Suppressor macrophage treated with lipopolysaccharide for 4 hours (primary cell): ENCODE measurements around the gene GUCY2C.
"Not testable (repeated sequence)": the region's sequence is repeated elsewhere in the genome, so short reads cannot be mapped to it uniquely, and the experiment has no call there.

Experiments used
- DNase-seq: peaks from one replicate; pipeline ENCODE4 v3.0.0-alpha.2; 2020

GUCY2C gene

GRCh38 chr12:14696265-14696741, at the start of gene GUCY2C:
Gene GUCY2C, minus strand, starts transcription at chr12:14696599. Its CDS starts 151 bp downstream, at chr12:14696448.
- DNase-seq = no peak

GRCh38 chr12:14743061-14743460, 46.7 kb upstream of the GUCY2C start:
- no peak for DNase-seq

DNA sequence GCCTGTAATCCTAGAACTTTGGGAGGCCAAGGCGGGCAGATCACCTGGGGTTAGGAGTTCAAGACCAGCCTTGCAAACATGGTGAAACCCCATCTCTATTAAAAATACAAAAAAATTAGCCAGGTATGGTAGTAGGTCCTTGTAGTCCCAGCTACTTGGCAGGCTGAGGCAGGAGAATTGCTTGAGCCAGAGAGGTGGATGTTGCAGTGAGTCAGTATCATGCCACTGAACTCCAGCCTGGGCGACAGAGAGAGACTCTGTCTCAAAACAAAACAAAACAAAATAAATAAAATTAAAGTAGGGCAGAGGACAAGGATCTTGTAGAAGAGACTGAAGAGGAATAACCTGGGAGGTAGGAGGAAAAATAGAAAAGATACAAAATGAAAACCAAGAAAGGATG, 45.5 kb upstream of the GUCY2C start:
- DNase-seq = no peak

GRCh38 chr12:14741153-14741552, 44.8 kb upstream of the GUCY2C start:
- DNase-seq = no peak

DNA sequence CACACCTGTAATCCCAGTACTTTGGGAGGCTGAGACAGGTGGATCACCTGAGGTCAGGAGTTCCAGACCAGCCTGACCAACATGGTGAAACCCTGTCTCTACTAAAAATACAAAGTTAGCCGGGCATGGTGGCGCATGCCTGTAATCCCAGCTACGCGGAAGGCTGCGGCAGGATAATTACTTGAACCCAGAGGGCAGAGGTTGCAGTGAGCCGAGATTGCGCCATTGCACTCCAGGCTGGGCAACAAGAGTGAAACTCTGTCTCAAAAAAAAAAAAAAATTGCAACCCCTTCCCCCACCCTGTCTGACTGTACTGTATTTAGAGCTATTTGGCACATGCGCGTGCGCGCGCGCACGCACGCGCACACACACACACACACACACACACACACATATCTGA, 40.0 kb upstream of the GUCY2C start:
- not testable (repeated sequence) for DNase-seq

DNA sequence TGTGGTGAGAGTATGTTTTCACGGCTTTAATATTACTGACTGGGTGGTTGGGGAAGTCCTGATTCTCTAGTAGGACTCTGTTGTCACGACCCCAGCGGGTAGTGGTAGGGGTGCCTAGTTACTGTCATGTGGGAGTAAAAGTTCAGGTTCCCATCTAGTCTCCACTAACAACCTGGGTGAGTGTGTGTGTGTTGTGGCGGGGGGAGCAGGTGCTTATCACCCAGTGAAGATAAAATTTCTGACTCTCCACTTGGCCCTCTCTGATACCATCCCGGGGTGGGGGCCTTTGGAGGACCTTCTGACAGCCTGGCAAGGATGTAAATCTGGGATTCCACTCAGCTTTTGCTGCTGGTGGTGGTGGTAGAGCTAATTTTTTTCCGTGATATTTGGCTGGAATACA, 35.4 kb upstream of the GUCY2C start:
- DNase-seq = no peak

- DNase-seq = no peak
Measured at GRCh38 chr12:14729586-14729985, 33.2 kb upstream of the GUCY2C start.

DNA sequence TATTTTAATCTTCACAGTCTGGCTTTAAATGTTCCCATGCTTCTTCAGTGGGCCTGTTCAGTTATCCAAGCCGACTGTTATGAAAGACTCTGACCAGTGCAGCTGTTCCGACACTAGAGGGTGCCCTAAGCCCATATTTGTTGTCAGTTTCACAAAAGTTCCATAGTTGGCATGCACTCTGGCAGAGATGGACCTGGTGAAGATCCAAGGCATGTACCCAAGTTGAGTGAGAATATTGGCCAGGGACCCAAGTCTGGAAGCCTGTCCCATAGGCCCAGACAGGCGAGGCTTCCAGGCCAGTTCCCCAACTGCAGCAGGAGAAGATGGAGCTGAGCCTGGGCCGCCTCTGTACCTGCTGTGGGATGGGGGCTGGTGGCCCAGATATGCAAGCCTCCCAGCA, 27.4 kb upstream of the GUCY2C start:
- DNase-seq = peak; percentile 66

DNA sequence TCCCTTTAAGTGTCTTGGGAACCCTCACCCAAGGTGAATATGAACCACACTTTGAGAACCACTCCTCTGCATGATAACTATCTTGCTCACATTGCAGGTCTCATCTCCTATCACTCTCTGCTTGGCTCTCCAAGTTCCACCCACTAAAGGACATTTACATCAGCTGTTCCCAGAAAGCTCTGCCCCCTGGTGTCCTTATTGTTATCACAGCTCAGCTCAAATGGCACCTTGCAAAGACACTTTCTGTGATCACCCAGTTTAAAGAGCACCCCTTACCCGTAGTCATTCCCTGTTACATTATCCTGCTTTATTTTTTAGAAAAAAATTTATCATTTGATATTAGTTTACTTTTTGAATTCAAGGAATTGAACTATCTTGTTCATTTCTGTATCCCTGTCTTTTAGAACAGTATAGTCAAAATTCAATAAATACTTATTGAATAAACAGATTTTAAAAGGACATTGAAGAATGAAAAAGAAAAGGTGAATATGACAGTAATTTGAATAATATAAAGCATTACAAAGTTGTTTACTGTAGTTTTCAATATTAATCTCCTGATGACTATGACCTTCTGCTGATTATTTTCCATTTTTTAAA, 20.5 kb upstream of the GUCY2C start:
- DNase-seq = peak; percentile 68

GRCh38 chr12:14714437-14714836, 18.0 kb upstream of the GUCY2C start:
- no peak for DNase-seq

DNA sequence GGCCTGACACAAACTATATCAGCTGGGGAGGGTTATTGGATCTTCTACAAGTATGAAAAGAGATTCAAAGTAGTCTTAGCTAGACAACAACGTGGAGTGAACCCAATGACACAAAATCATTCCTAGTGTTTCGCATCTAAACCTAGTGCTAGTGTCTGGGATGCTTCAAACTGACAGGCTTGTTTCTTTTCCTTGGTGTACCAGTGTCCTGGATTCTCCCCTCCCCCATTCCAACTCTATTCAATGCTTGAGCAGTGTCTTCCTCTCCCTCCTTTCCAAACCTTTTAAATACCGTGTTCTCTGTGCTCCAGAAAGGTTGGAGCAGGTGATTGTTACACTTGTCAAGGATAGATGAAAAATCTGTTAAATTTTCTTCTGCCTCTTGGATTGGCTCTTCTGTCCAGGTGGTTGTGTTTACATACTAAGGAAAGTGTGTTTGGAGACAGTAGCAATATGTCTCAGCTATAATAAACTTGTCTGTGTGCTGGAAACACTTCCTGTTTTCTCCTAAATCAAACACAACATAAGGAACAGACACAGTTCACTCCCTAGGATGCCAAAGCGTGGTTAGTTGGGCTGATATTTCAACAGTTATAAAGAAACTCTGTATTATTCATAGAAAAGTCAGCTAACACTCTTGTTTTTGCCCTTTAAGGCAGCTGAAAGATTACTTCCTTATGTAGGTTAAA, 14.4 kb upstream of the GUCY2C start:
- peak; percentile 21 for DNase-seq

GRCh38 chr12:14701809-14702568, 5.6 kb upstream of the GUCY2C start:
- DNase-seq = no peak

DNA sequence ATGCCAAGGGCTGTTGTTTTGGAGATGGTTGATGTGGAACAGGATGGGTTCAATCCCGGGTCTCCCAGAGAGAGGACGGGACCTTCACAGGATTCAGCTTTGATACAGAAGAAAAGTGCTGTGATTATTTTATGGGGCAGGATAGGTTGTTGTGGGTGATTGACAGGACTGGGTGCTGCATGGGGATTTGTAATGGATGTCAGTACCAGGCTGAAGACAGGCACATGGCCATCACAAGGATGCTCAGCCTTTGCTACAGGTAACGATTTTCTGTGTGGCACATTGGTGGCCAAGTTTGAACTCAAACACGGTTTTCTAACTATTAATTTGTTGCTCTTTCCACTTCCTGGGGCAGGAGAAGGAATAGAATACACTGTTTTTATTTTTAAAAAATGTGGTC, 4.5 kb upstream of the GUCY2C start:
- DNase-seq = no peak

DNA sequence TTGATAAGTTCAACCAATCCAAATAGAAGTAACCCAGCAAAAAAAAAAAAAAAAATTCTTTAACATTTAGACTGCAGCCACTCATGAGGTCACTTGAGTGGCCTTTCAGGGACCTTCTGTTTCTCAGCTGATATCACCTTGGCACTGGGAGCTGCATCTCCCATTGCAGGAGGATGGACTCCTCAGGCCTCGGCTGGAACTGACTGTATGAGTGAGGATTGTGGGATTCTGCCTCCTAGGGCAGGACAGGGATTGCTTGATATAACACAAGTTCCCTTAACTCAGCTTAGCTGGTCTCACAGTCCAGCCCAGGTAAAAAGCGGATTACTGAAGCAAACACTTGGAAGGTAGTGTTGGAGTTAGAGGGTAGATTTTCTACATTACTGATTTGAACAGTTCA, 3.5 kb upstream of the GUCY2C start:
- DNase-seq = no peak

- DNase-seq = no peak
Measured at GRCh38 chr12:14698555-14698954, 2.2 kb upstream of the GUCY2C start.

DNA sequence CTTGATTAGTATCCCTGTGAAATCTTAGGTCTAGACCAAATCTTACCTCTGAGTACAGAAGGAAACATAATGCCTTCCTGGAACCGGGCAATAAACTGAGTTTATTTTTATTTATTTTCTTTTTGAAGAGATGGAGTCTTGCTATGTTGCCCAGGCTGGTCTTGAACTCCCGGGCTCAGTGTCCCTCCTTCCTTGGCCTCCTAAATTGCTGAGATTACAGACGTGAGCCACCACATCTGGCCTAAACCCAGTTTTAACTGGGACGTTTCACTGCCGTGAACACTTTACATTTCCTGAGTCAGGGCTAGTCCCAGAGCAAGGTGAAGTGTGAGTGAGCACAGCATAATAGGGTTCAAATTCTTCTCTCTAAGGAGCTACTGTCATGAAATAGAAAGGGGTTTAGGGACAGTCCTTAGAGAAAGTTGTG, 671 bp downstream of the GUCY2C start:
- no peak for DNase-seq

DNA sequence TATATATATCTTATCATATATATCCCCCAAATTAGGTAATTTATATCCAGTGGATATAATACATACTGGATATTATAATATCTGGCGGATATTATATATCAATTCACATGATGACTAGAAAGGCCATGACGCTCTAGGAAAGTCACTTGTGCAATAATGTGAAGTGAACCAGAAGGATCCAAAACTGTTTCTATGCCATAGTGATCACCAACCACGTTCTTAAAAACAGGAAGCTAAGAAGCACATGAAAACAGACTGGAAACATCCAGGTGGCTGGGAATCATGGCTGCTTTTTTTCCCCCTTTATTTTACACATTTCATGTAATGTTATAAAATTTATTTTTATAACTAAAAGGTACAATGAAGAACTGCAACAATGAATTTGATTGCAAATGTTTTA, 1.4 kb downstream of the GUCY2C start:
- peak; percentile 20 for DNase-seq

DNA sequence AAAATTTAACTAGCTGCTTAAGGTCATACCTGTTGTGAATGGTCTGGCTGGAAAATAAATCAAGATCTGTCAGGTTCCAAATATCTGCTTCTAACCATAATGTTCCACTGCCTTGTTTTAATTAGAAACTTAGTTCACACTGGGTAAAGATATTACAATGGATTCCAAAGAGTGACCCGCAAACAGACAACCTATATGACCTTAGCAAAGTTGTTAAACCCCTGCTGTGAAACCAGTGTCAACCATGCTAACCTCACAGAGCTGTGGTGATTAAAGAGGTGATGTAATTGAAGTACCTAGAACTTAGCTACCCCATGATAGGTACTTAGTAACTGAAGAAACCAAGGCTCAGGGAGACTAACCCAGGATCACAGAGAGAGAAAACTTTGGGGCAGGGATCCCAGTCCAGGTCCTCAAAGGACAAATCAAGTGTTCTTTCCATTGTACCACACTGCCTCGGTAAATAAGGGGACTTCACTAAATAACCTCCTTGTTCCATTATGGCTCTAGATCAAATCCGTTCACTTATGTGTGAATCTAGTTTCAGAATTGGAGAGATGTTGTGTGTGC, 2.2 kb downstream of the GUCY2C start:
- DNase-seq = no peak

GRCh38 chr12:14693116-14693515, 3.3 kb downstream of the GUCY2C start:
- no peak for DNase-seq

DNA sequence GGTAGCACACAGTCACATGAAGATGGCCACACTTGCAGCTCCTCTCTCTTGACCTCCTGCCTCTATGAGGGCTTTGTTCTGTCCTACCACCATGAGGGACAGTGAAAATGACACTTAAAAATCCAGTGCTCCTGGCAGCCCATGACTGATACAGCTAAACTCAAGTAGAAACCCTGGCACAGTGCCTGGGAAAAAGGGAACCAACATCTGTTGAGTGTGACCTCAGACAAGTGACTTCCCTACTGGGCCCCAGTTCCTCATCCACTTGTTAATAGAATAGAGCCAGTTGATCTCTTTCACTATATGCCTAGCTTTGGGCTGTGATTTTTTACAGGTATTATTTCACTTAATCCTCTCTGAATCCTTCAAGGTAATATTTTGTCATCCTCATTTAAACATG, 4.8 kb downstream of the GUCY2C start:
- DNase-seq = peak; percentile 97

DNA sequence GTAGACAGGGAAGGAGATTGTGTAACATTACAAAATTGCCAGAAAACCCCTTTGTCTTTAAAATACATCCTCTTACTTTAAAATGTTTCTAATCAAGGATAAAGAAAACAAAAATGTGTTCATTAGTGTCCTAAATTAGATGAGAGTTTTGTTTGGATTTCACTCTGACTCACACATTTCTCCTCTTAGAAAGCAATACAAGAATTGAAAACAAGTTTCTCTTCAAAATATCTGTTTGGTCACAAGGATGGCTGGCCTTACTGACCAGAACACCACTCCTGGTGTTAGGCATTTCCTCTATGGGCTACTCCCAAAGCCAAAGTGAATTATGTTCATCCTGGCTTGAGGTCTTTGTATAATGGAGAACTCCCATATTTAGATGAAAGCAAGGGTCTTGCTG, 6.4 kb downstream of the GUCY2C start:
- peak; percentile 8 for DNase-seq

- DNase-seq = no peak
Measured at GRCh38 chr12:14689144-14689543, 7.3 kb downstream of the GUCY2C start.

DNA sequence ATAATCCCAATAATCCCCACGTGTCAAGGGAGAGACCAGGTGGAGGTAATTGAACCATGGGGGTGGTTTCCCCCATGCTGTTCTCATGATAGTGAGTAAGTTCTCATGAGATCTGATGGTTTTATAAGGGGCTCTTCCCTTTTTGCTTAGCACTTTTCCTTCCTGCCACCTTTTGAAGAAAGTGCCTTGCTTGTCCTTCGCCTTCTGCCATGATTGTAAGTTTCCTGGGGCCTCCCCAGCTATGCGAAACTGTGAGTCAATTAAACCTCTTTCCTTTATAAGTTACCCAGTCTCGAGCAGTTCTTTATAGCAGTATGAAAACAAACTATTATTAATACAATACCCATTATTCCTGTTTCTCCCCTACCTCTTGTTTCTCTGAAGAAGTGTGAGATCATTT, 14.2 kb downstream of the GUCY2C start:
- DNase-seq = not testable (repeated sequence)

DNA sequence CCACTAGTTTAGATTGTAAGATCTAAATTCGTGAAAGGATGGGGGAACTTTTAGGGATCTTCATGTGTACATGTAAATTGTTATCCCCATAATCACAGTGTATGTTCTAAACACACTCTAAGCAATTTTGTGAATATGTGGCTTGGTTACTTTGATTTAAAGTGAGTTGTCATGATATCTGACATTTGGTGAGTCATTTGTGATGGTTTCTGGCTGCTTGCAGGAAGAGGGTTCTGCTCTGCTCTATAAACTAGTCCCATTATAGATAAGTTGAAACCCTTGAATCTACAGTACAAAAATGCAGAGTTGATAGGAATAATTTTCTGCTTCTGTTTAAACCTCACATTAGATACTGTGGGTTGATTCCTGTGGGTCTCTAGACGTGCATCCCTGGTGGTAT, 14.8 kb downstream of the GUCY2C start:
- no peak for DNase-seq
